ENCODE results near the gene OTOP1. TPM values are rescaled to one million over a fixed set of nuclear protein-coding genes. Genes with fewer than 3 reads are reported as not detected.

The OTOP1 gene
- total RNA-seq (2013; cell fraction: nucleolus; rRNA removed), result not detected in 2 replicates
- total RNA-seq (2014; rRNA removed) (not detected in 2 replicates), total RNA-seq (2014; rRNA removed; fragmentation: Illumina TruSeq; extraction: Trizol) (not detected in 2 replicates), total RNA-seq (2021) (not detected in 2 replicates), polyA plus RNA-seq (2011; rRNA removed) (not detected in 2 replicates), polyA plus RNA-seq (2014; fragmentation: Illumina TruSeq; extraction: Trizol) (not detected in 2 replicates), polyA plus RNA-seq (2014; fragmentation: Nextera tagmentation; extraction: Ambion mirVana) (not detected), polyA plus RNA-seq (2014; rRNA removed) (not detected in 2 replicates), polyA plus RNA-seq (2016; fragmentation: Nextera tagmentation; extraction: Ambion mirVana) (not detected), polyA minus RNA-seq (2011; rRNA and poly(A)+ RNA removed) (not detected in 2 replicates), Bru-seq, nascent RNA (not detected), BruChase-seq, experiment 1, labeled RNA remaining after a 6-hour chase (percentile 12 among the genes with signal in this experiment), BruChase-seq, experiment 2, labeled RNA remaining after a 2-hour chase (percentile 18 among the genes with signal in this experiment)
- polyA plus RNA-seq (2011; ENCODE audit: low read depth), result not detected
- not detected in 2 replicates for polyA plus RNA-seq (2011; cell fraction: cytosol; rRNA removed)
- not detected in 2 replicates for polyA plus RNA-seq (2011; cell fraction: nucleus; rRNA removed)
- polyA plus RNA-seq (2012), result not detected in 2 replicates
- not detected in 2 replicates for polyA minus RNA-seq (2011; cell fraction: cytosol; rRNA and poly(A)+ RNA removed)
- not detected in 2 replicates for polyA minus RNA-seq (2011; cell fraction: nucleus; rRNA and poly(A)+ RNA removed)
- long read RNA-seq, experiment 1, result 0 reads
- long read RNA-seq, experiment 2, result 0 reads

DNA sequence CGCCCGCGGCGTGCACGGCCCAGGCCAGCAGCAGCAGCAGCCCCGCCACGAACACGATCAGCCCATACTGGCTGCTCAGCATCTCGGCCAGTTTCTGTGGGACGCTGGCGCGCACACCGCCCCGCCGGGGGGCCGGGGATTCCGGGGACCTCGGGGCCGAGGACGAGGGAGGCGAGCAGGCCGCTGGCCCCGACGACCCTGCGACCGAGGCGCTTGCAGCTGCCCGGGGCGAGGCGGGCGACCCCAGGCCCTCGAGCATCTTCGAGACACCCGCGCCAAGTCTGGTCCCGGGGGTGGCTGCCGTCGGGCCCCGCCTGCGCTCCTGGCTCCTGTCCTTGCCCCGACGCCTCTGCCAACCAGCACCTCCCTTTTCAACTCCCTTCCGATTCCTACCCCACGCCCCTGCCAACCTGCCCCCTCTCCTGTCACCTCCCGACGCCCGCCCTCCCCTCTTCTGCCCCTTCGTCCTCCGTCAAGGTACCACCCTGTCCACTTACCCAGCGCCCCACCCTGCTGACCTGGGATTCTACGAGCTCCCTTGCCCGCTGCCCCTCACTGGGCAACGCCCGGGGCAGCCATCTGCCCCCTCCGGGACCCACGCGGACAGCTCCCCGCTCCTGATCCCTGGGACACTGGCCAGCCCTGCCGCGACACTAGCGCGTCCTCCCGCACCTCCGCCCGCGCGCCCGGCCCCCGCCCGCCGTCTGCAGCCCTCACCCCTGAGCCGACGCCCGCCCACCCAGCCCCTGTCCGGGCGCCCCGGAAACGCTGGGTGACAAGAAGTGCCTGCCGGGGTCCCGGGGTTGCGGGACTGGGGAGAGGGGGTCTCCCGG lies at the start of gene OTOP1:
Gene OTOP1 (minus strand): TSS at position 324 of the 833 bp plus-strand sequence. CDS start 65 bp downstream, at position 259.
- ChIA-PET SMC1A (ENCODE audit: uncharacterized antibody, unreplicated experiment) (no interaction called here), POLR2A (no interaction called here)

More for the DNA sequence above, at the start of gene OTOP1:
- no TSS peak for BruUV-seq (replicated peaks)
- ChIA-PET CTCF (no interaction called here), RAD21 (ENCODE audit: unreplicated experiment) (no interaction called here)
- in situ Hi-C loops (cut with MboI), result no loop called here
- TF ChIP-seq PAX5 (IDR thresholded peaks at IDR 0.05; ENCODE audit: borderline replicate concordance, low read depth, low read length) (no peak), SUPT20H (IDR thresholded peaks at IDR 0.05; ENCODE audit: borderline replicate concordance, control insufficient read depth, low read depth, low read length) (no peak), HCFC1 (IDR thresholded peaks at IDR 0.05; ENCODE audit: low read length) (no peak)
- TF ChIP-seq, protein P1, sequence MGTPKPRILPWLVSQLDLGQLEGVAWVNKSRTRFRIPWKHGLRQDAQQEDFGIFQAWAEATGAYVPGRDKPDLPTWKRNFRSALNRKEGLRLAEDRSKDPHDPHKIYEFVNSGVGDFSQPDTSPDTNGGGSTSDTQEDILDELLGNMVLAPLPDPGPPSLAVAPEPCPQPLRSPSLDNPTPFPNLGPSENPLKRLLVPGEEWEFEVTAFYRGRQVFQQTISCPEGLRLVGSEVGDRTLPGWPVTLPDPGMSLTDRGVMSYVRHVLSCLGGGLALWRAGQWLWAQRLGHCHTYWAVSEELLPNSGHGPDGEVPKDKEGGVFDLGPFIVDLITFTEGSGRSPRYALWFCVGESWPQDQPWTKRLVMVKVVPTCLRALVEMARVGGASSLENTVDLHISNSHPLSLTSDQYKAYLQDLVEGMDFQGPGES (IDR thresholded peaks at IDR 0.05), result no peak
- H3K4me1 ChIP-seq (ENCODE audit: control insufficient read depth, insufficient read depth, low read length), result no peaks in the 10 kb centered on the region
- DNase-seq (ENCODE audit: low read depth, low spot score) (no peak), FAIRE-seq (no peak), ATAC-seq (no peak)
- no peak within 1 kb of the TSS for H3K9ac ChIP-seq (ENCODE audit: control insufficient read depth, insufficient read depth, low read length)
- intact Hi-C loops (cut with micrococcal nuclease; ENCODE audit: unreplicated experiment), result no loop called here
- H3K79me2 ChIP-seq (ENCODE audit: control insufficient read depth, insufficient read depth, low read length), result no peaks in the 10 kb centered on the region
- no peaks in the 10 kb centered on the region for H4K20me1 ChIP-seq (ENCODE audit: control insufficient read depth, insufficient read depth)
- H3K27ac ChIP-seq (ENCODE audit: control insufficient read depth, insufficient read depth), result no peak within 1 kb of the TSS
- H2AFZ ChIP-seq (ENCODE audit: control insufficient read depth, low read depth, low read length), result no peak within 1 kb of the TSS
- H3K27me3 ChIP-seq (replicated peaks in 1 of 2; ENCODE audit: control insufficient read depth in 2 of 2, insufficient read depth in 2 of 2, low read length in 1 of 2), result peaks cover 0 to 2% of the 10 kb centered on the region in 2 experiments; a peak in 1 of 4 replicates
- 65% methylated on average over 21 of the region's 82 CpGs for WGBS (ENCODE audit: insufficient coverage, insufficient replicate concordance, low lambda C conversion rate, missing lambda C conversion rate)
- no peak within 1 kb of the TSS for H3K4me3 ChIP-seq
- no peaks in the 10 kb centered on the region for H3K9me3 ChIP-seq (replicated peaks; ENCODE audit: control insufficient read depth, insufficient read depth, low read length)
- H3K4me2 ChIP-seq (ENCODE audit: control insufficient read depth, insufficient read depth), result no peak within 1 kb of the TSS
- H3K36me3 ChIP-seq (ENCODE audit: control insufficient read depth in 2 of 2, insufficient read depth in 2 of 2, low read length in 1 of 2), result no peaks in the 10 kb centered on the region
